ENCODE measurements around the gene SPATA31C1.

DNA sequence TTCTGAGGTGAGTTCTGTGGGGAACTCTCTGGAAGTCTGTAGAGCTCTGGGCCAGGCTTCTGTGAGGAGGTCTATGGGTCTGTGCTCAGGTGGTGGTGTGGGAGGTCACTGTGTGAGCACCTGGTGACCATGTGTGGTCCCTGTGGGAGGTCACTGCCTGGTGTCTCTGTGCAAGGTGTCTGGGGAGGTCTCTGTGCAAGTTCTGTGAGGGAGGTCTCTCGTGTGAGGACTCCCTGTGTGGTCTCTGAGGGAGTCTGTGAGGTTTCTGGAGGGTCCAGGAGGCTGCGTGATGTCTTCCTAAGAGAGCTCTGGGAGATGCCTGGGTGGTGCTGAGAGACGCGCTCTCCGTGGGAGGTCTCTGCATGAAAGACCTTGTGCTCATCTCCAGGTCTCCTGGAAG lies 41.1 kb upstream of the SPATA31C1 start:
- no peak for TF ChIP-seq POLR2A (IDR thresholded peaks at IDR 0.05; ENCODE audit: low read depth)
- TF ChIP-seq, protein P1, sequence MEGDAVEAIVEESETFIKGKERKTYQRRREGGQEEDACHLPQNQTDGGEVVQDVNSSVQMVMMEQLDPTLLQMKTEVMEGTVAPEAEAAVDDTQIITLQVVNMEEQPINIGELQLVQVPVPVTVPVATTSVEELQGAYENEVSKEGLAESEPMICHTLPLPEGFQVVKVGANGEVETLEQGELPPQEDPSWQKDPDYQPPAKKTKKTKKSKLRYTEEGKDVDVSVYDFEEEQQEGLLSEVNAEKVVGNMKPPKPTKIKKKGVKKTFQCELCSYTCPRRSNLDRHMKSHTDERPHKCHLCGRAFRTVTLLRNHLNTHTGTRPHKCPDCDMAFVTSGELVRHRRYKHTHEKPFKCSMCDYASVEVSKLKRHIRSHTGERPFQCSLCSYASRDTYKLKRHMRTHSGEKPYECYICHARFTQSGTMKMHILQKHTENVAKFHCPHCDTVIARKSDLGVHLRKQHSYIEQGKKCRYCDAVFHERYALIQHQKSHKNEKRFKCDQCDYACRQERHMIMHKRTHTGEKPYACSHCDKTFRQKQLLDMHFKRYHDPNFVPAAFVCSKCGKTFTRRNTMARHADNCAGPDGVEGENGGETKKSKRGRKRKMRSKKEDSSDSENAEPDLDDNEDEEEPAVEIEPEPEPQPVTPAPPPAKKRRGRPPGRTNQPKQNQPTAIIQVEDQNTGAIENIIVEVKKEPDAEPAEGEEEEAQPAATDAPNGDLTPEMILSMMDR (IDR thresholded peaks at IDR 0.05) = no peak

All from esophagus muscularis mucosa (tissue), 3 donors.